Chondrocyte (in vitro differentiated cells): ENCODE measurements around the gene LTBP4. TPM values are rescaled to one million over a fixed set of nuclear protein-coding genes. Genes with fewer than 3 reads are reported as not detected.

Experiments
- DNase-seq: peaks from one replicate; pipeline ENCODE4 v3.0.0; 2021; ENCODE audit warnings: mixed read lengths, low spot score
- H3K27ac Mint-ChIP-seq: one replicate; pipeline ENCODE4 v1.8.0; 2021; ENCODE audit warnings: mild to moderate bottlenecking, moderate library complexity, mixed read lengths; ENCODE audit not compliant: unreplicated experiment
- H3K27me3 Mint-ChIP-seq: 2 replicates; pipeline ENCODE4 v1.8.0; 2021; ENCODE audit warnings: low read depth, mixed read lengths
- H3K36me3 Mint-ChIP-seq: 2 replicates; pipeline ENCODE4 v1.8.0; 2021; ENCODE audit warnings: low read depth, mixed read lengths
- H3K4me1 Mint-ChIP-seq: 2 replicates; pipeline ENCODE4 v1.8.0; 2021; ENCODE audit warnings: low read depth, mild to moderate bottlenecking, mixed read lengths
- H3K4me3 Mint-ChIP-seq: one replicate; pipeline ENCODE4 v1.8.0; 2021; ENCODE audit warnings: mild to moderate bottlenecking, moderate library complexity, mixed read lengths; ENCODE audit not compliant: unreplicated experiment
- H3K9me3 Mint-ChIP-seq: 2 replicates; pipeline ENCODE4 v1.8.0; 2021; ENCODE audit warnings: low read depth, mixed read lengths
- total RNA-seq: library from RNA; stranded (reverse); gene quantifications from 3 replicates; pipeline ENCODE4 v1.2.1, GENCODE V29; 2021
- TF ChIP-seq, protein P1 (sequence below): fragments of 200-600 bp; sonication (generic); IDR thresholded peaks from 2 replicates; pipeline ENCODE4 v1.5.0; 2021; ENCODE audit warnings: antibody characterized with exemption, mild to moderate bottlenecking, moderate library complexity

LTBP4 gene
- total RNA-seq, 1 donor from 2014 or later = 161 TPM

GRCh38 chr19:40604171-40604646, 3.0 kb downstream of the LTBP4 start:
- Mint-ChIP-seq H3K9me3 (no peaks in the 10 kb centered on the region), H3K27me3 (no peaks in the 10 kb centered on the region), H3K4me1 (peaks cover 58% of the 10 kb centered on the region), H3K4me3 (peak overlapping the region; percentile 71), H3K27ac (peak overlapping the region; percentile 89), H3K36me3 (no peaks in the 10 kb centered on the region)
- DNase-seq = no peak
- TF ChIP-seq, protein P1, sequence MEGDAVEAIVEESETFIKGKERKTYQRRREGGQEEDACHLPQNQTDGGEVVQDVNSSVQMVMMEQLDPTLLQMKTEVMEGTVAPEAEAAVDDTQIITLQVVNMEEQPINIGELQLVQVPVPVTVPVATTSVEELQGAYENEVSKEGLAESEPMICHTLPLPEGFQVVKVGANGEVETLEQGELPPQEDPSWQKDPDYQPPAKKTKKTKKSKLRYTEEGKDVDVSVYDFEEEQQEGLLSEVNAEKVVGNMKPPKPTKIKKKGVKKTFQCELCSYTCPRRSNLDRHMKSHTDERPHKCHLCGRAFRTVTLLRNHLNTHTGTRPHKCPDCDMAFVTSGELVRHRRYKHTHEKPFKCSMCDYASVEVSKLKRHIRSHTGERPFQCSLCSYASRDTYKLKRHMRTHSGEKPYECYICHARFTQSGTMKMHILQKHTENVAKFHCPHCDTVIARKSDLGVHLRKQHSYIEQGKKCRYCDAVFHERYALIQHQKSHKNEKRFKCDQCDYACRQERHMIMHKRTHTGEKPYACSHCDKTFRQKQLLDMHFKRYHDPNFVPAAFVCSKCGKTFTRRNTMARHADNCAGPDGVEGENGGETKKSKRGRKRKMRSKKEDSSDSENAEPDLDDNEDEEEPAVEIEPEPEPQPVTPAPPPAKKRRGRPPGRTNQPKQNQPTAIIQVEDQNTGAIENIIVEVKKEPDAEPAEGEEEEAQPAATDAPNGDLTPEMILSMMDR = no peak

DNA sequence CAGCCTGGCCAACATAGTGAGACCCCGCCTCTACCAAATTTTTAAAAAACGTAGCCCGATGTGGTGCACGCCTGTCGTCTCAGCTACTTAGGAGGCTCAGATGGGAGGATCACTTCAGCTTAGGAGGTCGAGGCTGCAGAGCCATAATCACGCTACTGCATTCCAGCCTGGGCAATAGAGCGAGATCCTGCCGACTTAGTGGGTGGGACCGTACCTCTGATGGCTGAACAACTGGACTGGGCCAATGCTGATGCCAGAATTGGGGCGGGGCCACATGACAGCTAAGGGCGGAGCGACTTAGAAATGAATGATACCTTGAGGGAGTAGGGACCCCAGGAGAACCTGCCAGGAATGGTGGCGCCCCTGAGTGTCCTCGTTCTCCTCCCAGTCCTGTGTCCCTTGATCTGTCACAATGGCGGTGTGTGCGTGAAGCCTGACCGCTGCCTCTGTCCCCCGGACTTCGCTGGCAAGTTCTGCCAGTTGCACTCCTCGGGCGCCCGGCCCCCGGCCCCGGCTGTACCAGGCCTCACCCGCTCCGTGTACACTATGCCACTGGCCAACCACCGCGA, 3.6 kb downstream of the LTBP4 start:
- H3K36me3 Mint-ChIP-seq = no peaks in the 10 kb centered on the region
- peak overlapping the region; percentile 71 for H3K4me3 Mint-ChIP-seq
- H3K27me3 Mint-ChIP-seq = no peaks in the 10 kb centered on the region
- peaks cover 56% of the 10 kb centered on the region for H3K4me1 Mint-ChIP-seq
- H3K27ac Mint-ChIP-seq = peak overlapping the region; percentile 89
- no peaks in the 10 kb centered on the region for H3K9me3 Mint-ChIP-seq
- TF ChIP-seq, protein P1 = no peak
- no peak for DNase-seq

- Mint-ChIP-seq H3K27me3 (no peaks in the 10 kb centered on the region), H3K9me3 (no peaks in the 10 kb centered on the region), H3K4me3 (peak overlapping the region; percentile 71), H3K4me1 (peaks cover 60% of the 10 kb centered on the region), H3K27ac (peak overlapping the region; percentile 89), H3K36me3 (no peaks in the 10 kb centered on the region)
- DNase-seq = no peak
- TF ChIP-seq, protein P1 = peak; percentile 68
Measured at GRCh38 chr19:40605216-40605971, 4.2 kb downstream of the LTBP4 start.

DNA sequence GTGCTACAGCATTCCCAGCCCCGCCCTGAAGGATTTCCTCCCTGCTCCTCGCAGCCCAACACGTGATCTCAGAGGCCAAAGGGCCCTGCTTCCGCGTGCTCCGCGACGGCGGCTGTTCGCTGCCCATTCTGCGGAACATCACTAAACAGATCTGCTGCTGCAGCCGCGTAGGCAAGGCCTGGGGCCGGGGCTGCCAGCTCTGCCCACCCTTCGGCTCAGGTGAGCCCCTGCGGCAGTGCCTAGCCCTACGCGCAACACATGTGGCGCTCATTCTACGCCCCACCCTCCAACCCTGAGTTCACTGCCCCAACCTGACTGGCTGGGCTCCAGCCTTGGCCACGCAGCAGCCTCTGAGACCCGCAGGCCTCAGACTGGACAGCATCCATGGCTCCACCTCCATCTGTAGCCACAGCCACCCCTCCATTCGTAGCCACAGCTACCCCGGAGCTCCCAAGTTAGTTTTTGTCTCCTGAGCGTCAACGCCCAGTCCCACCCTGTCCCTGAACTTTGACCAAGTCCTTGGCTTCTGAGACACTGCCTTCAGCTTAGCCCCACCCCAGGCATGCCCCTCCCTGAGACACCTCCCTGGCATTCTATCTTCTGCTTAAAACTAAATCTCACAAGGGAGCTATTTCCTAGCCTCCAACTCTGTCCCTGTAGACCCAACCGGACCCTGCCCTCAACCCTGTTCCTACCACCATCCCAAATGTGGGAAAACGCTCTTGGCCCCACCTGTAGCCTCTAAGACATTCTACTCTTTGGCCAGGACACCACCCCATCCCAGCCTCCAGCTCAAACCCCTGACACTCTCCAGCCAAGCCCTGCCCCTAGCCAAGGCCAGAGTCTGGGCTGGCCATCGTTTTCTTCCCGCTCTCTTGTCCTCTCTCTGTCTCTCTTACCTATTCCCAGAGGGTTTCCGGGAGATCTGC, 6.4 kb downstream of the LTBP4 start:
- H3K36me3 Mint-ChIP-seq = no peaks in the 10 kb centered on the region
- no peak for DNase-seq
- H3K9me3 Mint-ChIP-seq = no peaks in the 10 kb centered on the region
- H3K4me3 Mint-ChIP-seq = no peak overlapping the region
- peaks cover 54% of the 10 kb centered on the region for H3K4me1 Mint-ChIP-seq
- TF ChIP-seq, protein P1 = no peak
- peak overlapping the region; percentile 3 for H3K27ac Mint-ChIP-seq
- no peaks in the 10 kb centered on the region for H3K27me3 Mint-ChIP-seq

DNA sequence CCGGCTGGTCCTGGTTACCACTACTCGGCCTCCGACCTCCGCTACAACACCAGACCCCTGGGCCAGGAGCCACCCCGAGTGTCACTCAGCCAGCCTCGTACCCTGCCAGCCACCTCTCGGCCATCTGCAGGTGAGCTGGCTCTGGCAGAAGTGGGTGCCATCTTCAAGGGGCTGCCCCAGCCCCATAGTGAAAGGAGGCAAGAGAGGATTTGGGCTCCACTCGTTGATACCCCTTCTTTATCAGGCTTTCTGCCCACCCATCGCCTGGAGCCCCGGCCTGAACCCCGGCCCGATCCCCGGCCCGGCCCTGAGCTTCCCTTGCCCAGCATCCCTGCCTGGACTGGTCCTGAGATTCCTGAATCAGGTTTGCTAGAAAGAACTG, 7.1 kb downstream of the LTBP4 start:
- H3K4me3 Mint-ChIP-seq = no peak overlapping the region
- H3K4me1 Mint-ChIP-seq = peaks cover 48% of the 10 kb centered on the region
- H3K27me3 Mint-ChIP-seq = no peaks in the 10 kb centered on the region
- no peaks in the 10 kb centered on the region for H3K36me3 Mint-ChIP-seq
- no peaks in the 10 kb centered on the region for H3K9me3 Mint-ChIP-seq
- TF ChIP-seq, protein P1 = no peak
- no peak for DNase-seq
- no peak overlapping the region for H3K27ac Mint-ChIP-seq
